GM23248 (cell line): ENCODE data around the gene ADAM12.

Experiments used
- EZH2 ChIP-seq: fragments of 200-600 bp; sonication (generic); IDR thresholded peaks from 2 replicates; pipeline ENCODE4 v1.6.1; 2018; ENCODE audit warnings: antibody characterized with exemption, mild to moderate bottlenecking; ENCODE audit not compliant: insufficient read depth, poor library complexity, severe bottlenecking
- EZH2phosphoT487 ChIP-seq: fragments of 200-600 bp; sonication (generic); IDR thresholded peaks from 2 replicates; pipeline ENCODE4 v1.6.1; 2018; ENCODE audit warnings: antibody characterized with exemption, moderate library complexity, mild to moderate bottlenecking, low read depth; ENCODE audit not compliant: insufficient read depth

DNA sequence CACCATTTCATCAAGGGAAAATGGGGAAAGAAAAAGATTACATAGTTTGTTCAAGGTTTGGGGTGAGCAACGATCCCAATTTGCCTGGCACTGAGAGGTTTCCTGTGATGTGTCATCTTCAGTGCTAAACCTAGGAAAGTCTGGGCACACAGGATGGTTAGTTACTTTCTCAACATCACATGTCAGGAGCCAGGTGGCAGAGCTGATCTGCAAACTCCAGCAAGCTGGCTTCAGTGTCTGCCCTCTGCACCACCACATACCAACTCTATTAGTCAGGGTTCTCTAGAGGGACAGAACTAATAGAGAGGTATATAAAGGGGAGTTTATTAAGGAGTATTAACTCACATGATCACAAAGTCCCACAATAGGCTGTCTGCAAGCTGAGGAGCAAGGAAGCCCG is 11.3 kb downstream of the ADAM12 start:
- TF ChIP-seq EZH2 (no peak), EZH2phosphoT487 (no peak)
